GM18499 (cell line): ENCODE results near the gene DBET.
"Not testable (repeated sequence)": the region's sequence is repeated elsewhere in the genome, so short reads cannot be mapped to it uniquely, and the experiment has no call there.

Experiments used
- ATAC-seq: cut with Tn5 transposase; IDR thresholded peaks from one replicate; pipeline ENCODE4 v1.9.1; 2021; ENCODE audit warnings: moderate number of reproducible peaks; ENCODE audit not compliant: insufficient read depth, unreplicated experiment

The DBET gene

GRCh38 chr4:190064342-190064741, at the start of gene DBET:
DBET (plus strand) TSS chr4:190064502.
- ATAC-seq: not testable (repeated sequence)

- no peak for ATAC-seq
Observed at GRCh38 chr4:190014771-190015537, 49.3 kb upstream of the DBET start.

GRCh38 chr4:190015538-190016368, 48.5 kb upstream of the DBET start:
- ATAC-seq: no peak

- ATAC-seq: no peak
Observed at GRCh38 chr4:190016369-190017289, 47.7 kb upstream of the DBET start.

GRCh38 chr4:190017357-190018200, 46.7 kb upstream of the DBET start:
- ATAC-seq: no peak

- ATAC-seq: no peak
Observed at GRCh38 chr4:190018201-190018920, 45.9 kb upstream of the DBET start.

- ATAC-seq: no peak
Observed at GRCh38 chr4:190019023-190019858, 45.1 kb upstream of the DBET start.

- not testable (repeated sequence) for ATAC-seq
Observed at GRCh38 chr4:190019859-190020463, 44.3 kb upstream of the DBET start.

- no peak for ATAC-seq
Observed at GRCh38 chr4:190020790-190021717, 43.2 kb upstream of the DBET start.

- not testable (repeated sequence) for ATAC-seq
Observed at GRCh38 chr4:190021973-190022372, 42.3 kb upstream of the DBET start.

GRCh38 chr4:190022614-190023281, 41.6 kb upstream of the DBET start:
- ATAC-seq: not testable (repeated sequence)

GRCh38 chr4:190027156-190027555, 37.1 kb upstream of the DBET start, which contains the start of gene FRG2:
FRG2 (minus strand) TSS chr4:190027256; CDS start chr4:190027204, 52 bp downstream.
- ATAC-seq: not testable (repeated sequence)

GRCh38 chr4:190031264-190031663, 33.0 kb upstream of the DBET start:
- not testable (repeated sequence) for ATAC-seq

GRCh38 chr4:190037704-190038388, 26.5 kb upstream of the DBET start:
- not testable (repeated sequence) for ATAC-seq

GRCh38 chr4:190040873-190041272, 23.4 kb upstream of the DBET start:
- ATAC-seq: not testable (repeated sequence)
